ENCODE measurements around the gene CINP.
"Not testable (repeated sequence)": the region's sequence is repeated elsewhere in the genome, so short reads cannot be mapped to it uniquely, and the experiment has no call there.

Gene CINP

GRCh38 chr14:102352213-102352612 lies 10.5 kb downstream of the CINP start:
- DNase-seq = no peak

DNA sequence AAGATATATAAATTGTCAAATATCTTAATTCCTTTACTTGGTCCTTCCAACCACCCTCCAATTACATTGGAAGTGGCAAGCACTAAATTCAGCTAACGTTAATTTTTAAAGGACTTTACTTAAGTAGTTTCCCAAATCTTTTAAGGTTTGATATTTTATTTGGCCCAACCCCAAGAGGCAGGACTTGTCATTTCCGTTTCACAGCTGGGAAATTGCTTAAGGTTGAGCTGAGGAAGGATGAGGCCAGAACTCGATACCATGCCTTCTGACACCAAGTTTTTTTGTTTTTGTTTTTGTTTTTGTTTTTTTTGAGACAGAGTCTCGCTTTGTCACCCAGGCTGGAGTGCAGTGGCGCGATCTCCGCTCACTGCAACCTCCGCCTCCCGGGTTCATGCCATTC lies 11.1 kb downstream of the CINP start:
- DNase-seq = not testable (repeated sequence)

DNA sequence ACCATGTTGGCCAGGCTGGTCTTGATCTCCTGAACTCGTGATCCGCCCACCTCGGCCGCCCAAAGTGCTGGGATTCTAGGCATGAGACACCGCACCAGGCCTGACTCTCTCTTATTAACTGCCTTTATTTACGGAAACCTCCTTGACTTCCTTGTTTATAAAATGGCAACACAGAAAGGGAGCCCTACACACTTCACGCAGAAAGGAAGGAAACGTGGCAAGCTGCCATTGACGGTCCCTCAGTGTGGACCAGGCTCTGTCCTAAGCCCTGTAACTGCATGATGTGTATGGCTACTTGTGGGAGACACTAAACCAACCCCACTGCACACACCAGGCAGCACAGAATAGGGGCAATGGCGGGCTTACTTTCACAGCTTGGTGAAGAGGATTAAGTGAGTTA lies 11.7 kb downstream of the CINP start:
- DNase-seq = no peak

- DNase-seq = no peak
These were observed 14.3 kb downstream of the CINP start for GRCh38 chr14:102348376-102348775.

DNA sequence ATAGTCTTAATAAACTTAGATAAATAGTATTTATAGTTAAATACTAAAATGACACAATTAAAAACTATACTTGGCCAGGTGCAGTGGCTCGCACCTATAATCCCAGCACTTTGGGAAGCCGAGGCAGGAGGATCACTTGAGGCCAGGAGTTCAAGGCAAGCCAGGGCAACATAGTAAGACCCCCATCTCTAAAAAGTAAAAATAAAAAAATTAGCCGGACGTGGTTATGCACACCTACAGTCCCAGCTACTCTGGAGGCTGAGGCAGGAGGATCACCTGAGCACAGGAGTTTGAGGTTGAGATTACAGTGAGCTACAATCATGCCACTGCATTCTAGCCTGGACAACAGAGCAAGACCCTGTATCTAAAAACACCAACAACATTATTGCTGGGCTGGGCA lies 16.0 kb downstream of the CINP start:
- DNase-seq = no peak

GRCh38 chr14:102345232-102345631 lies 17.5 kb downstream of the CINP start:
- no peak for DNase-seq

- no peak for DNase-seq
These were observed 18.2 kb downstream of the CINP start for GRCh38 chr14:102344485-102344884.

- no peak for DNase-seq
These were observed 18.6 kb downstream of the CINP start for GRCh38 chr14:102344084-102344483.

DNA sequence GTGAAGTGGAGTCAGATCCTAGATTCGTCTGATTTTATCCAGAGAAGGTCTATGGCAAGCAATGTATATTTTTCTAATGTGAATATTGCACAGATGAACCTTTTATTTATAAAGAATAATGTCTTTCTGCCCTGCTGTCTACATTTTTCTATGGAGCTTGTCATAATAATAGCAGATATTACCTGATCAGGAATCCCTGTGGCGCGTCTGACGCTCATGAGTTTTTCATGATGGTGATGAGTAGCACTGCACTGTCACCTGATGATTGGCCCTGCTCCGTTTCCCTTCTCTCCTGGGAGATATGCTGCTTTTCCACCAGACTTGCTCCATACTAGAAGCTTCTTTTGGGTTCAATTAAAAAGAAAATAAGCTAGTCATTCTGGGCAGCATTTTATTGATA lies 20.5 kb downstream of the CINP start:
- DNase-seq = no peak

DNA sequence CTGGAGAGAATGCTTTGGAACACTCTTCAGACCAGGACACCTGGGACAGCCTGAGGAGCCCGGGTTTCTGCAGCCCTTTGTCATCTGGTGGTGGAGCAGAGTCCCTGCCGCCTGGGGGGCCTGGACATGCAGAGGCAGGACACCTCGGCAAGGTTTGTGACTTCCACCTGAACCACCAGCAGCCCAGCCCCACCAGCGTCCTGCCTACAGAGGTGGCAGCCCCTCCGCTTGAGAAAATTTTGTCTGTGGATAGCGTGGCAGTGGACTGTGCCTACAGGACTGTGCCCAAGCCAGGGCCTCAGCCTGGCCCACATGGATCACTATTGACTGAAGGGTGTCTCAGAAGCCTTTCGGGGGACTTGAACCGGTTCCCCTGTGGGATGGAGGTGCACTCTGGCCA lies 21.1 kb downstream of the CINP start:
- DNase-seq = no peak

DNA sequence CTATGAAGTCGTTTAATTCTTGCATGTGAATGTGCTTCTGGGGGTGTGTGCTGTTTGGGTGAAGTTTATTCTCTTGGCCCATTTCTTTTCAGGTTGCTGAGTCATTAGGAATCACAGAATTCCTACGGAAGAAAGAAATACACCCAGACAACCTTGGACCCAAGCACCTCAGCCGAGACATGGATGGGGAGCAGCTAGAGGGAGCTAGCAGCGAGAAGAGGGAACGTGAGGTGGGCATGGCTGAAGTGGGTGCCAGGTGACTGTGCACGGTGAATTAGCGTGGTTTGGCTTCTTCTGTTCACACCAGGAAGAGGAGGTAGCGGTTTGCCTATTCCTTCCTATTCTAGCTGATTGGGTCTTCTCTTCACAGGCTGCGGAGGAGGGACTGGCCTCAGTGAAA lies 24.0 kb downstream of the CINP start:
- no peak for DNase-seq

- DNase-seq = no peak
These were observed 27.5 kb downstream of the CINP start for GRCh38 chr14:102335163-102335562.

GRCh38 chr14:102333795-102334705 lies 28.6 kb downstream of the CINP start:
- no peak for DNase-seq

DNA sequence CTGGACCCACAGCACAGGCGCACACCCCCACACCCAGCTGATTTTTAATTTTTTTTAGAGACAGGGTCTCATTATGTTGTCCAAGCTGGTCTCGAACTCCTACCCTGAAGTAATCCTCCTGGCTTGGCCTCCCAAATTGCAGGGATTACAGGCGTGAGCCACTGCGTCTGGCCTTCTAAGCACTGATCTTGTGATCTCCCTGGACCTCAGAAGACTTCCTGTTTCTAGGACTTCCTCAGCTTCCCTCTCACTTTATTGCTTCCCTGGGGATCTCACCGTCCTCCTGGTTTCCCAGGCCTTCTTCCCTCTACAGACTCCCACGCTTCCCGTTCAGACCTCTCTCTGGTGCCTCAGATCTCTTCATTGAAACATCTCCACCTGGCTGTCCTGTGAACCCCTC lies 29.3 kb downstream of the CINP start:
- no peak for DNase-seq

DNA sequence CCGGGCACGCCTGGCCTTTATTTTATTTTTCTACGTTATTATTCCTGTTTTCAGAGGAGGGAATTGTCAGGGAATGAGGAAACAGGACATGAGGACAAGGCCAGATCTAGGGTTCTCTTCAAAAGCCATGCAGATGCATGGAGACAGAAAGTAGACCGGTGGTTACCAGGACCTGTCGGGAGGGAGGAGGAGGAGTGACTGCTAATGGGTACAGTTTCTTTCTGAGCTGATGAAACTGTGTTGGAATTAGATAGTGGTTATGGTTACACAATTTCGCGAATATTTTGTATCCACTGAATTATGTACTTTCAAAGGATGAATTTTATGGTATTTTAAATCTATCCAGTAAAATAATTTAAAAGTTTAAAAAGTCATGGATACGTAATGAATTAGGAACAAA lies 31.9 kb downstream of the CINP start:
- no peak for DNase-seq

- not testable (repeated sequence) for DNase-seq
These were observed 33.3 kb downstream of the CINP start for GRCh38 chr14:102329381-102329780.

- no peak for DNase-seq
These were observed 36.1 kb downstream of the CINP start for GRCh38 chr14:102326583-102326982.

GRCh38 chr14:102325791-102326345 lies 36.8 kb downstream of the CINP start:
- no peak for DNase-seq

DNA sequence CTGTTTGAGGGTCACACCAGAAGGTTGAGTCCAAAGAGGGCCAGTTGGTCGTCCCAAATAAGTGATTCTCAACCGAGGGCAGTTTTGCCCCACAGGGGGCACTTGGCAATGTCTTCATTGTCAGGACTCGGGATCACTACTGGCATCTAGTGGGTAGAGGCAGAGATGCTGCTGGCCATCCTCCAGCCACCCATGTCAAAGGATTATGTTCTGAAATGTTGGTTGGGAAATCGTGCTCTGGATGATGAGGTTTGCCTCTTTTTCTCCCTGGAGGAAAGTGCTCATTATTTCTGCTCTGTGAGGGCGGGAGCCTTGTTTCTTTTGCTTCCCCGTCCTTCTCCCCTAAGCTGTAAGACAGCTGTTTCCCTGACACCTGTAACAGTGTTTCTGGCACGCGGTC lies 39.6 kb downstream of the CINP start:
- peak; percentile 36 to 40 for DNase-seq

- DNase-seq = no peak
These were observed 41.0 kb downstream of the CINP start for GRCh38 chr14:102321456-102322422.

DNA sequence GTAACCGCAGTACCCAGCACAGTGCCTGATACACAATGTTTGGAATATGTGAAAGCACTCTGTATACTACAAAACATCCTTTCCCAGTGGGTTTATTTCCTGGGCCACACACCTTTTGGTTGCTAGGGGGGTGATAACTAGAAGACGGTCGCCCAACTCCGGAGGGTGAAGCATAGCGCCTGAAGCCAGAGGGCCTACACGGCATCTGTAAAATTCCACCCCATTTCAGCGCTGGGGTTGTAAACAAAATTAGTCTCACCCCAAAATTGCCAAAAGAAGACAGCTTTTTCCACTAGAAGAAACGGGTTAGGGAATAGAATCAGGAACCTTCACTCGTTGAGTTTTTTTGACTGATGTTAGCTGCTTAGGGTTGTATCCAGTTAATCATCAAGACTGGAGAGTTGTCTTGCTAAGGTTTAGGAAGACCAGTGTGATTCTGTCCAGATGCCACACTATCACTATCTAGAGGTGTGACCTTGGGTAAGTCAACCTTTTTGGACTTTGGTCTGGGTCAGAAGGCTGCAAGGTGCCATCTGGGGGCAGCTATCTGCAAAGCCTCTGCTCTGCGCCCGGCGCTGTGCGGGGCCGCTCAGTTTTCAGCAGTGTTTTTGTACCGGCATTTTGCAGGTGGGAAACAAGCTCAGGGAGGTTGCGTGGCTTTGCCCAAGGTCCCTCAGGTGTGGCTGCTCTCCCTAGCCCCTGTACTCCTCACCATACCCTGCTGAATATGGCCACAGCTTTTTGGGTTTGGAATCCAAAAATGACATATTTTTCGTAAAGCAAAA lies 41.8 kb downstream of the CINP start:
- DNase-seq = no peak

DNA sequence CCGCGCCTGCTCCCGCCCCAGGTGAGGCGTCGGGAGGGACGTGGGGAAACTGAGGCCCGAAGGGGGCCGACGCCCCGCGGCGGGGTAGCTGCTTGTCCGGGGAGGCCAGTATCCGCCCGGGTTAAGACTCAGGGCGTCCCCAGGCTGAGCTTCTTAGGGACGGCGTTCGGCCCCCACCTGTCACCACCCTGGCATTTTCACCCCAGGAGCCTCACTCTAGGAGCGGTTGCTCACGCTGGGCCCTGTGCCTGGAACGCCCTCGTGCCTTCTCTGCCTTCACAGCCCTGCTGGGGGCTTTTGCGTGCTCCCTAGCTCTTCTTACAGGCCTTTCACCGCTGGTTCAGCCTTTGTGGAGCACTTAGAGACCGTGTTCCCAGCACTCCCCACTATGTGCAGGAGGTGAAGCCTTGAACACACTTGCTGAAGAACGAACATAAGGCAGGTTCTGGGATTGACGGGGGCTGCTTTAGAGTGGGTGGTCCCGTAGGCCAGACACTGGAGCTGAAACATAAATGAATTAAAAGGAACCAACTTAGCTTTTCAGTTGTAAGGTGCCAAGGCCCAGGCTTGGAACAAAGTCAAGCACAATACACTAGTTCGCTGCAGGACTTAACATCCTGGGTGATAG lies 42.5 kb downstream of the CINP start:
- DNase-seq = peak; percentile 35 to 52

Measured in CD4-positive, alpha-beta T cell treated with Interferon alpha-2 for 1 hour (primary cell).